ENCODE results near the gene SEC24C.

SEC24C gene

GRCh38 chr10:73796766-73797165, 52.6 kb downstream of the SEC24C start:
- no peak for FAIRE-seq

- no peak for FAIRE-seq
Measured at GRCh38 chr10:73797324-73798025, 53.3 kb downstream of the SEC24C start.

GRCh38 chr10:73798087-73798486, 53.9 kb downstream of the SEC24C start:
- no peak for FAIRE-seq

- FAIRE-seq, result no peak
Measured at GRCh38 chr10:73798927-73799560, 54.9 kb downstream of the SEC24C start.

GRCh38 chr10:73799899-73800559, 55.9 kb downstream of the SEC24C start:
- no peak for FAIRE-seq

GRCh38 chr10:73800560-73801252, 56.5 kb downstream of the SEC24C start:
- no peak for FAIRE-seq

- FAIRE-seq, result no peak
Measured at GRCh38 chr10:73801253-73801590, 57.0 kb downstream of the SEC24C start.

GRCh38 chr10:73802276-73802991, 58.3 kb downstream of the SEC24C start:
- no peak for FAIRE-seq

- no peak for FAIRE-seq
Measured at GRCh38 chr10:73803680-73804286, 59.6 kb downstream of the SEC24C start.

GRCh38 chr10:73806176-73806950, 62.2 kb downstream of the SEC24C start:
- FAIRE-seq, result no peak

GRCh38 chr10:73807471-73807870, 63.3 kb downstream of the SEC24C start:
- FAIRE-seq, result no peak

- FAIRE-seq, result no peak
Measured at GRCh38 chr10:73808021-73808815, 64.0 kb downstream of the SEC24C start.

- no peak for FAIRE-seq
Measured at GRCh38 chr10:73809061-73809818, 65.1 kb downstream of the SEC24C start.

GRCh38 chr10:73810358-73810734, 66.2 kb downstream of the SEC24C start:
- no peak for FAIRE-seq

GRCh38 chr10:73810735-73811465, 66.7 kb downstream of the SEC24C start:
- FAIRE-seq, result no peak

- no peak for FAIRE-seq
Measured at GRCh38 chr10:73812657-73813056, 68.5 kb downstream of the SEC24C start.

GRCh38 chr10:73813333-73813732, 69.2 kb downstream of the SEC24C start:
- no peak for FAIRE-seq

GRCh38 chr10:73814276-73814895, 70.2 kb downstream of the SEC24C start:
- no peak for FAIRE-seq

Data from endometrium (tissue), 2 donors.